ENCODE results near the gene TMPRSS11D.

The TMPRSS11D gene

DNA sequence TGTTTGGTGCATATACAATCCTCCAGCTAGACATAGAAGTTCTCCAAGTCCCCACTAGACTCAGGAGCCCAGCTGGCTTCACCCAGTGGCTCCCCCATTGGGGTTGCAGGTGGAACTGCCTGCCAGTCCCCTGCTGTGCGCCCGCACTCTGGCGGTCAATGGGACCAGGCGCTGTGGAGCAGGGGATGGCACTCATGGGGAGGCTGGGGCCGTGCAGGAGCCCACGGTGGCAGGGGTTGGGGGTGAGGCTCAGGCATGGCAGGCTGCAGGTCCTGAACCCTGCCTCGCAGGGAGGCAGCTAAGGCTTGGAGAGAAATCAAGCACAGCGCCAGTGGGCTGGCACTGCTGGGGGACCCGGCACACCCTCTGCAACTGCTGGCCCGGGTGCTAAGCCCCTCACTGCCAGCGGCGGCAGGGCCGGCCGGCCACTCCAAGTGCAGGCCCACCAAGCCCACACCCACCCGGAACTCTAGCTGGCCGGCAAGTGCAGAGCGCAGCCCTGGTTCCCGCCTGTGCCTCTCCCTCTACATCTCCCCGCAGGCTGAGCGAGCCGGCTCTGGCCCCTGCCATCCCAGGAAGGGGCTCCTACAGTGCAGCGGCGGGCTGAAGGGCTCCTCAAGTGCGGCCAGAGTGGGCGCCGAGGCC, 12.7 kb upstream of the TMPRSS11D start:
- H3K4me3 ChIP-seq = no peak overlapping the region
- H3K36me3 ChIP-seq = no peaks in the 10 kb centered on the region
- no peaks in the 10 kb centered on the region for H3K27me3 ChIP-seq
- TF ChIP-seq, protein P1, sequence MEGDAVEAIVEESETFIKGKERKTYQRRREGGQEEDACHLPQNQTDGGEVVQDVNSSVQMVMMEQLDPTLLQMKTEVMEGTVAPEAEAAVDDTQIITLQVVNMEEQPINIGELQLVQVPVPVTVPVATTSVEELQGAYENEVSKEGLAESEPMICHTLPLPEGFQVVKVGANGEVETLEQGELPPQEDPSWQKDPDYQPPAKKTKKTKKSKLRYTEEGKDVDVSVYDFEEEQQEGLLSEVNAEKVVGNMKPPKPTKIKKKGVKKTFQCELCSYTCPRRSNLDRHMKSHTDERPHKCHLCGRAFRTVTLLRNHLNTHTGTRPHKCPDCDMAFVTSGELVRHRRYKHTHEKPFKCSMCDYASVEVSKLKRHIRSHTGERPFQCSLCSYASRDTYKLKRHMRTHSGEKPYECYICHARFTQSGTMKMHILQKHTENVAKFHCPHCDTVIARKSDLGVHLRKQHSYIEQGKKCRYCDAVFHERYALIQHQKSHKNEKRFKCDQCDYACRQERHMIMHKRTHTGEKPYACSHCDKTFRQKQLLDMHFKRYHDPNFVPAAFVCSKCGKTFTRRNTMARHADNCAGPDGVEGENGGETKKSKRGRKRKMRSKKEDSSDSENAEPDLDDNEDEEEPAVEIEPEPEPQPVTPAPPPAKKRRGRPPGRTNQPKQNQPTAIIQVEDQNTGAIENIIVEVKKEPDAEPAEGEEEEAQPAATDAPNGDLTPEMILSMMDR (IDR thresholded peaks at IDR 0.05) = no peak
- no peaks in the 10 kb centered on the region for H3K4me1 ChIP-seq
- no peaks in the 10 kb centered on the region for H3K9me3 ChIP-seq
- intact Hi-C loops (cut with DNase I; ENCODE audit: low total_unique reads) = no loop called here
- DNase-seq = no peak
- H3K27ac ChIP-seq = no peak overlapping the region

- Histone ChIP-seq H3K36me3 (no peaks in the 10 kb centered on the region), H3K27ac (no peak overlapping the region), H3K9me3 (no peaks in the 10 kb centered on the region), H3K4me1 (no peaks in the 10 kb centered on the region), H3K27me3 (no peaks in the 10 kb centered on the region), H3K4me3 (no peak overlapping the region)
- no peak for DNase-seq
- intact Hi-C loops (cut with DNase I; ENCODE audit: low total_unique reads) = no loop called here
- TF ChIP-seq, protein P1 (IDR thresholded peaks at IDR 0.05) = no peak
Observed at GRCh38 chr4:67894659-67895058, 10.9 kb upstream of the TMPRSS11D start.

DNA sequence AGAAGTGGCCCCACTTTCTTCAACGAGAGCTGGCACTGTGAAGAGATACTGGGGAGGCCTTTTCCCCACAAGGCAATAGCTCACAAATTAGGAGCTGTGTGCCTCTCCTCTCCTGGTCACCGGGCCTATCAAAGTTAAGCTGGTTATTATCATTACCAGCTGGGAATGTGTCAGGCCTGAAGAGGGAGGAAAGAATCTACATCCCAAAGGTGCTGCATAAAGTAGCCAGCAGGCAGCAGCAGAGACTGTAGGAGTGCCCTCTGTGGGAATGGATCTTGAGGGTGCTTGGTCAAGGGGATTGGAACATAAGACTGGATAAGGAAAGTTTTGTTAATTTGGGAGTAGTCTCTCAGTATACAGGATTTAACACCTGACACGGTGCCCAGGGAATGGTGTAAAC, 9.1 kb upstream of the TMPRSS11D start:
- no peaks in the 10 kb centered on the region for H3K9me3 ChIP-seq
- no peaks in the 10 kb centered on the region for H3K27me3 ChIP-seq
- TF ChIP-seq, protein P1 (IDR thresholded peaks at IDR 0.05) = no peak
- no peaks in the 10 kb centered on the region for H3K4me1 ChIP-seq
- no peak overlapping the region for H3K27ac ChIP-seq
- DNase-seq = no peak
- intact Hi-C loops (cut with DNase I; ENCODE audit: low total_unique reads) = no loop called here
- no peak overlapping the region for H3K4me3 ChIP-seq
- H3K36me3 ChIP-seq = no peaks in the 10 kb centered on the region

DNA sequence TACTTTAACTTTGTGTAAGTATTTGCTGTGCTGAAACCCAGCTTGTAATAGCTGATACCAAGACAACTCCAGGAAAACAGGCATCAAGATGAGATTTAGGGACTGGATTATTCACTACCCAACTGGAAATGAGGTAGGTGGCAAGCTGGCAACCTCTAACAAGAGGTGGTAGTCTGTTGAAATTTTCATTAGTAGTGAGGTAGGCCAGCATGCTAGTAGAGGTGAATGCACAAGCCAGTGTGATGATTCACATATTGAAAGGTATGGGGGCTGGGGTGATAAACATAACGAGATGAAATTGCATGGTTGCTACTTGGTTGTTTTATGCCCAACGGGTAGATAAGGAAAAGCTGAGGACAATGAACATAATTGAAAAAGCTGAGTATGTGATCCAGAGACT, 8.5 kb upstream of the TMPRSS11D start:
- Histone ChIP-seq H3K27ac (no peak overlapping the region), H3K9me3 (no peaks in the 10 kb centered on the region), H3K4me1 (no peaks in the 10 kb centered on the region), H3K4me3 (no peak overlapping the region), H3K27me3 (no peaks in the 10 kb centered on the region), H3K36me3 (no peaks in the 10 kb centered on the region)
- DNase-seq = no peak
- intact Hi-C loops (cut with DNase I; ENCODE audit: low total_unique reads) = no loop called here
- TF ChIP-seq, protein P1 (IDR thresholded peaks at IDR 0.05) = no peak

DNA sequence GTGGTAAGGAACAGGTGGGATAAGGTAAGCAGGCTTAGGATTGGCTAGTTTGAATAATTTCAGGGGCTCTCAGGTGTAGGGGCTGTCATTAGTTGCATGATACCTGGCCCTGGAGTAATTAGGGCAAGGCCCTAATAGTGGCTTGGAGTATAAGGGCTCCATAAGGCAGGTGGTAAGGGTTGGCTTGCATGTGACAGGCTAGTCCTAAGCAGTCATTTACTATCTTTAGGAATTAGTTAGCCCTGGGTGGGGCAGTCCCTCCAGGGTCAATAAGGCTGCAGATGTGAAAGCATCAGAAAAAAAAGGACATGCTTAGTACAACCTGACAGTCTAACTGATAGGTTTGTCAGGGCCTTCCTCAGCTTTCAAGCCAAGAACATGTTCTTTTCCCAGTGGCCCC, 7.8 kb upstream of the TMPRSS11D start:
- no peak overlapping the region for H3K4me3 ChIP-seq
- H3K9me3 ChIP-seq = no peaks in the 10 kb centered on the region
- TF ChIP-seq, protein P1 (IDR thresholded peaks at IDR 0.05) = no peak
- no peak for DNase-seq
- H3K27ac ChIP-seq = no peak overlapping the region
- no peaks in the 10 kb centered on the region for H3K27me3 ChIP-seq
- intact Hi-C loops (cut with DNase I; ENCODE audit: low total_unique reads) = no loop called here
- H3K36me3 ChIP-seq = no peaks in the 10 kb centered on the region
- H3K4me1 ChIP-seq = no peaks in the 10 kb centered on the region

- no peaks in the 10 kb centered on the region for H3K36me3 ChIP-seq
- DNase-seq = no peak
- no peaks in the 10 kb centered on the region for H3K4me1 ChIP-seq
- intact Hi-C loops (cut with DNase I; ENCODE audit: low total_unique reads) = no loop called here
- no peaks in the 10 kb centered on the region for H3K27me3 ChIP-seq
- TF ChIP-seq, protein P1 (IDR thresholded peaks at IDR 0.05) = no peak
- H3K9me3 ChIP-seq = no peaks in the 10 kb centered on the region
- H3K4me3 ChIP-seq = no peak overlapping the region
- no peak overlapping the region for H3K27ac ChIP-seq
Observed at GRCh38 chr4:67886281-67886680, 2.5 kb upstream of the TMPRSS11D start.
